ENCODE results near the gene CFAP99. TPM values are rescaled to one million over a fixed set of nuclear protein-coding genes. Genes with fewer than 3 reads are reported as not detected.

Gene CFAP99
- total and polyA plus RNA-seq, 2 of the 8 experiments (the other 6 are each of a cell fraction or from before 2014, with no cell fraction given), result not detected

GRCh38 chr4:2418650-2419571 lies at the start of gene CFAP99 (continued):
- TF ChIP-seq BACH1 (IDR thresholded peaks at IDR 0.05; ENCODE audit: low read length), result no peak
- TF ChIP-seq EZH2 (IDR thresholded peaks at IDR 0.05; ENCODE audit: low read depth, low read length, severe bottlenecking), result no peak
- no peak for TF ChIP-seq PHF8 (conservative IDR thresholded peaks at IDR 0.05; ENCODE audit: low read depth, low read length)
- no peak for TF ChIP-seq EGR1 (IDR thresholded peaks at IDR 0.05; ENCODE audit: borderline replicate concordance, low read depth, low read length)
- no peak for TF ChIP-seq SIRT6 (IDR thresholded peaks at IDR 0.05; ENCODE audit: low read length)
- peak; percentile 51; the same call in 1 of the 2 replicates for TF ChIP-seq CHD2 (IDR thresholded peaks at IDR 0.05; ENCODE audit: low read length)
- no peak for TF ChIP-seq MAFK (IDR thresholded peaks at IDR 0.05; ENCODE audit: low read depth, low read length)
- TF ChIP-seq ZNF274 (IDR thresholded peaks at IDR 0.05; ENCODE audit: borderline replicate concordance, extremely low read depth, low read length), result no peak
- TF ChIP-seq POLR2AphosphoS5 (IDR thresholded peaks at IDR 0.05; ENCODE audit: low read depth, low read length), result no peak
- TF ChIP-seq SUZ12 (IDR thresholded peaks at IDR 0.05; ENCODE audit: low read length), result no peak
- no peak for TF ChIP-seq POLR2A (IDR thresholded peaks at IDR 0.05; ENCODE audit: control extremely low read depth in 1 of 2, low read depth in 2 of 2, low read length in 2 of 2)
- TF ChIP-seq SRF (IDR thresholded peaks at IDR 0.05; ENCODE audit: low read depth, low read length), result peak; percentile 70; the same call in 1 of the 2 replicates
- TF ChIP-seq YY1 (IDR thresholded peaks at IDR 0.05; ENCODE audit: low read depth, low read length), result peak; percentile 82
- no peak for TF ChIP-seq NRF1 (IDR thresholded peaks at IDR 0.05; ENCODE audit: low read depth, low read length)
- no peak for TF ChIP-seq RAD21 (IDR thresholded peaks at IDR 0.05 in 1 of 2, conservative IDR thresholded peaks at IDR 0.05 in 1 of 2; ENCODE audit: low read depth in 2 of 2, low read length in 2 of 2)
- TF ChIP-seq JUND (IDR thresholded peaks at IDR 0.05; ENCODE audit: low read length), result no peak
- TF ChIP-seq USF2 (IDR thresholded peaks at IDR 0.05; ENCODE audit: low read length), result peak; percentile 34; the same call in 1 of the 2 replicates
- TF ChIP-seq JUN (IDR thresholded peaks at IDR 0.05; ENCODE audit: low read depth, low read length), result no peak
- no peak for TF ChIP-seq CTBP2 (IDR thresholded peaks at IDR 0.05; ENCODE audit: borderline replicate concordance, insufficient read depth, insufficient read length, low read length)
- no peak for TF ChIP-seq CEBPB (IDR thresholded peaks at IDR 0.05; ENCODE audit: low read depth, low read length)
- TF ChIP-seq TAF1 (IDR thresholded peaks at IDR 0.05; ENCODE audit: low read depth, low read length), result no peak
- TF ChIP-seq FOSL1 (IDR thresholded peaks at IDR 0.05; ENCODE audit: insufficient read depth, low read depth, low read length), result no peak
- TF ChIP-seq CBX5 (IDR thresholded peaks at IDR 0.05; ENCODE audit: low read depth, low read length), result no peak
- TF ChIP-seq RBBP5 (IDR thresholded peaks at IDR 0.05; ENCODE audit: borderline replicate concordance, low read depth, low read length), result no peak; the same call in 1 of the 2 replicates

Measured in H1 (cell line).